ENCODE measurements around the gene CDH23.

Gene CDH23

GRCh38 chr10:71496927-71497762 lies 100.4 kb downstream of the CDH23 start:
- DNase-seq (ENCODE audit: low read depth) = no peak
- TF ChIP-seq CTCF (conservative IDR thresholded peaks at IDR 0.05; ENCODE audit: low read depth, low read length) = no peak

GRCh38 chr10:71497763-71498326 lies 101.1 kb downstream of the CDH23 start:
- no peak for DNase-seq (ENCODE audit: low read depth)
- no peak for TF ChIP-seq CTCF (conservative IDR thresholded peaks at IDR 0.05; ENCODE audit: low read depth, low read length)
- H3K4me3 ChIP-seq (ENCODE audit: low read length) = no peak overlapping the region

More at GRCh38 chr10:71496927-71497762, 100.4 kb downstream of the CDH23 start:
- H3K4me3 ChIP-seq (ENCODE audit: low read length) = no peak overlapping the region

GRCh38 chr10:71501402-71501801 lies 104.7 kb downstream of the CDH23 start:
- TF ChIP-seq CTCF (conservative IDR thresholded peaks at IDR 0.05; ENCODE audit: low read depth, low read length) = no peak
- no peak overlapping the region for H3K4me3 ChIP-seq (ENCODE audit: low read length)
- DNase-seq (ENCODE audit: low read depth) = no peak

GRCh38 chr10:71502190-71502589 lies 105.5 kb downstream of the CDH23 start:
- no peak for DNase-seq (ENCODE audit: low read depth)
- no peak for TF ChIP-seq CTCF (conservative IDR thresholded peaks at IDR 0.05; ENCODE audit: low read depth, low read length)
- H3K4me3 ChIP-seq (ENCODE audit: low read length) = no peak overlapping the region

- TF ChIP-seq CTCF (conservative IDR thresholded peaks at IDR 0.05; ENCODE audit: low read depth, low read length) = no peak
- H3K4me3 ChIP-seq (ENCODE audit: low read length) = no peak overlapping the region
- no peak for DNase-seq (ENCODE audit: low read depth)
Observed at GRCh38 chr10:71502851-71503250, 106.1 kb downstream of the CDH23 start.

- H3K4me3 ChIP-seq (ENCODE audit: low read length) = no peak overlapping the region
- DNase-seq (ENCODE audit: low read depth) = no peak
- no peak for TF ChIP-seq CTCF (conservative IDR thresholded peaks at IDR 0.05; ENCODE audit: low read depth, low read length)
Observed at GRCh38 chr10:71504168-71504567, 107.4 kb downstream of the CDH23 start.

GRCh38 chr10:71504570-71504969 lies 107.8 kb downstream of the CDH23 start:
- no peak overlapping the region for H3K4me3 ChIP-seq (ENCODE audit: low read length)
- TF ChIP-seq CTCF (conservative IDR thresholded peaks at IDR 0.05; ENCODE audit: low read depth, low read length) = no peak
- DNase-seq (ENCODE audit: low read depth) = no peak

Data from retinal pigment epithelial cell (primary cell).